Neuronal stem cell (in vitro differentiated cells): Measurements from ENCODE around the gene BFSP1.

Experiments
- DNase-seq: peaks from one replicate; pipeline ENCODE4 v3.0.0-alpha.2; 2013; ENCODE audit warnings: low spot score
- H2AFZ ChIP-seq: one replicate; pipeline ENCODE4 v1.6.1; 2013; ENCODE audit warnings: mild to moderate bottlenecking, low read length, inconsistent platforms
- H2AK5ac ChIP-seq: 2 replicates; pipeline ENCODE4 v1.6.1; 2013; ENCODE audit warnings: low read depth, mild to moderate bottlenecking, inconsistent platforms, low read length, moderate library complexity, mixed read lengths
- H2BK120ac ChIP-seq: 2 replicates; pipeline ENCODE4 v1.6.1; 2013; ENCODE audit warnings: low read depth, mild to moderate bottlenecking, inconsistent platforms, low read length, moderate library complexity, mixed read lengths
- H2BK12ac ChIP-seq: one replicate; pipeline ENCODE4 v1.6.1; 2013; ENCODE audit warnings: low read length, inconsistent platforms
- H2BK15ac ChIP-seq: 2 replicates; pipeline ENCODE4 v1.6.1; 2013; ENCODE audit warnings: mild to moderate bottlenecking, low read length, inconsistent platforms, mixed read lengths
- H2BK5ac ChIP-seq: one replicate; pipeline ENCODE4 v1.6.1; 2013; ENCODE audit warnings: inconsistent platforms, mild to moderate bottlenecking, low read length, moderate library complexity
- H3K14ac ChIP-seq: one replicate; pipeline ENCODE4 v1.6.1; 2013; ENCODE audit warnings: low read length, inconsistent platforms
- H3K18ac ChIP-seq: 2 replicates; pipeline ENCODE4 v1.6.1; 2013; ENCODE audit warnings: low read length, inconsistent platforms
- H3K23ac ChIP-seq: 2 replicates; pipeline ENCODE4 v1.6.1; 2013; ENCODE audit warnings: low read depth, mild to moderate bottlenecking, mixed read lengths, low read length, inconsistent platforms; ENCODE audit not compliant: poor library complexity
- H3K27ac ChIP-seq: replicated peaks from 3 replicates; pipeline ENCODE4 v1.5.1; 2013; ENCODE audit warnings: low read length, inconsistent platforms
- H3K27me3 ChIP-seq, 3 experiments: 2 replicates each; pipeline ENCODE4 v1.6.1; 2013; ENCODE audit warnings: low read length in 3 of 3, mild to moderate bottlenecking in 2 of 3, inconsistent platforms in 1 of 3, low read depth in 1 of 3, mixed read lengths in 1 of 3, moderate library complexity in 1 of 3; ENCODE audit not compliant: control insufficient read depth in 3 of 3, insufficient read depth in 3 of 3
- H3K36me3 ChIP-seq, 2 donors: replicated peaks in 1 of 2; 2 replicates each; pipeline ENCODE4 v1.6.1; 2013; ENCODE audit warnings: low read length in 2 of 2; ENCODE audit not compliant: control insufficient read depth in 2 of 2, insufficient read depth in 2 of 2
- H3K4ac ChIP-seq: 2 replicates; pipeline ENCODE4 v1.6.1; 2013; ENCODE audit warnings: inconsistent platforms, mild to moderate bottlenecking, low read length, moderate library complexity
- H3K4me1 ChIP-seq, 2 donors: 1 replicate in 1 of 2; 2 replicates in 1 of 2; pipeline ENCODE4 v1.6.1; 2013; ENCODE audit warnings: low read length in 2 of 2, low read depth in 1 of 2; ENCODE audit not compliant: control insufficient read depth in 2 of 2, insufficient read depth in 1 of 2
- H3K4me2 ChIP-seq: one replicate; pipeline ENCODE4 v1.6.1; 2013; ENCODE audit warnings: mild to moderate bottlenecking, low read length, inconsistent platforms; ENCODE audit not compliant: insufficient read depth, poor library complexity, severe bottlenecking
- H3K4me3 ChIP-seq, 2 donors: 2 replicates each; pipeline ENCODE4 v1.5.1; 2013; ENCODE audit warnings: low read length in 2 of 2, mild to moderate bottlenecking in 2 of 2, inconsistent platforms in 1 of 2, moderate library complexity in 1 of 2
- H3K79me1 ChIP-seq: one replicate; pipeline ENCODE4 v1.6.1; 2013; ENCODE audit warnings: low read depth, mild to moderate bottlenecking, inconsistent platforms, low read length, moderate library complexity
- H3K9ac ChIP-seq: one replicate; pipeline ENCODE4 v1.6.1; 2013; ENCODE audit warnings: mild to moderate bottlenecking, low read depth, low read length, inconsistent platforms; ENCODE audit not compliant: poor library complexity
- H3K9me3 ChIP-seq, 2 donors: replicated peaks in 1 of 2; 2 replicates each; pipeline versions ENCODE3 to v1.6.1; 2013; ENCODE audit warnings: low read length in 2 of 2, mild to moderate bottlenecking in 2 of 2, inconsistent platforms in 1 of 2, low read depth in 1 of 2, mixed read lengths in 1 of 2, moderate library complexity in 1 of 2; ENCODE audit not compliant: control insufficient read depth in 2 of 2, insufficient read depth in 1 of 2
- H4K8ac ChIP-seq: one replicate; pipeline ENCODE4 v1.6.1; 2013; ENCODE audit warnings: low read depth, mild to moderate bottlenecking, inconsistent platforms, low read length, moderate library complexity
- H4K91ac ChIP-seq: one replicate; pipeline ENCODE4 v1.6.1; 2013; ENCODE audit warnings: low read length, low read depth, mild to moderate bottlenecking, inconsistent platforms; ENCODE audit not compliant: poor library complexity
- WGBS, 2 donors: extraction: QIAGEN DNeasy Blood & Tissue Kit; methylation state at CpG; one replicate each; pipeline ENCODE4 v1.1.7; 2013; ENCODE audit warnings: missing lambda C conversion rate in 2 of 2, mixed read lengths in 1 of 2; ENCODE audit not compliant: insufficient read length in 2 of 2, insufficient replicate concordance in 1 of 2; ENCODE audit errors: extremely low coverage in 2 of 2; 5-methylcytosine and 5-hydroxymethylcytosine counted together

BFSP1 gene

DNA sequence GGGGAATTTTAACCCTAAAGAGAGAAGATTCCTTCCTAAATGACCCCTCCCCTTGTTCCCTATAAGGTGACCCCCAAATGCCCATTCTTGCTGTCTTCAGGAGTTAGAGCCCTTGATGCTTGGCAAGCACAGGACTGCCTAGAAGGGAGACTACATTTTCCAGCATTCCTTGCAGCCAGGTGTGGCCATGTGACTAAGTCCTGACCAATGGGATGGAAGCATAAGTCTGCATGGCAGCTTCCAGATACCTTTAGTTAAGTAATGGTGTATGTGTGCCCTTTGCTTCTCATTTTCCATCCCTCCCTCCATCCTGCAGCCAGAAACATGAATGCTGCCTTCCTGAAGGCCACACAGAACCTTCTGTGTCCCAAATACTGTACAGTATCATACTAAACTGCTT lies 5.5 kb downstream of the BFSP1 start:
- H3K4ac ChIP-seq: no peak overlapping the region
- H3K27ac ChIP-seq: no peak overlapping the region
- no peak overlapping the region for H3K9ac ChIP-seq
- no peak overlapping the region for H2AFZ ChIP-seq
- no peak overlapping the region for H2BK5ac ChIP-seq
- DNase-seq: no peak
- no peaks in the 10 kb centered on the region for H3K79me1 ChIP-seq
- no peak overlapping the region for H3K4me2 ChIP-seq
- peaks cover 2 to 3% of the 10 kb centered on the region in 2 donors for H3K9me3 ChIP-seq
- H3K4me3 ChIP-seq: no peak overlapping the region
- H3K4me1 ChIP-seq: no peaks in the 10 kb centered on the region
- H4K8ac ChIP-seq: no peak overlapping the region
- H2BK15ac ChIP-seq: no peak overlapping the region
- no peak overlapping the region for H2BK120ac ChIP-seq
- no peak overlapping the region for H2BK12ac ChIP-seq
- no peaks in the 10 kb centered on the region for H3K36me3 ChIP-seq
- H3K23ac ChIP-seq: no peak overlapping the region
- H3K18ac ChIP-seq: no peak overlapping the region
- H3K27me3 ChIP-seq: peaks cover 8 to 90% (median 56%) of the 10 kb centered on the region in 3 experiments
- H2AK5ac ChIP-seq: no peak overlapping the region
- H3K14ac ChIP-seq: no peak overlapping the region
- H4K91ac ChIP-seq: no peak overlapping the region

DNA sequence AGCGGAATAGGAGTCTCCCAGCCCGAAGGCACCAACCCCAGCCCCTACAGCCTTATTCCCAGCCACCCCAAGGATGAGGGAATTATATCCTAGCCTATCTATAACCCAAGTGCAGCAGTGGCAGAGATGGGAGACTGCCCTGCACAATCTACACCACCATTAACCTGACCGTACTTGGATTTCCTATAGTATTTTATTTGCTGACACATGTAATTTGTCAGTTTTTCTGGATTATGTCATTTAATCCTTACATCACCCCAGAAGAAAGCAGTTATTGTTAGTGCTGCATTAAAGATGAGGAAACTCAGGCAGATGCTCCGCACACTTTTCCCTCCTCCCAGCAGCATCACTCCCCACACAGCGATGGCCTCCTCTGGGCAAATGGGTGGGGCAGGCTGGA lies 6.0 kb downstream of the BFSP1 start:
- no CpG with 5 or more reads among the region's 5 CpGs for WGBS, 2 donors
- no peak for DNase-seq
- H3K4me3 ChIP-seq: no peak overlapping the region
- H3K4me2 ChIP-seq: no peak overlapping the region
- H2BK5ac ChIP-seq: no peak overlapping the region
- peaks cover 7 to 89% (median 51%) of the 10 kb centered on the region in 3 experiments for H3K27me3 ChIP-seq
- no peak overlapping the region for H3K23ac ChIP-seq
- no peak overlapping the region for H2BK15ac ChIP-seq
- H3K4me1 ChIP-seq: peaks cover 0 to 2% of the 10 kb centered on the region in 2 donors
- no peaks in the 10 kb centered on the region for H3K36me3 ChIP-seq
- no peak overlapping the region for H3K9ac ChIP-seq
- no peaks in the 10 kb centered on the region for H3K79me1 ChIP-seq
- no peak overlapping the region for H2AFZ ChIP-seq
- peaks cover 2 to 3% of the 10 kb centered on the region in 2 donors for H3K9me3 ChIP-seq
- H2AK5ac ChIP-seq: no peak overlapping the region
- H3K27ac ChIP-seq: no peak overlapping the region
- no peak overlapping the region for H3K14ac ChIP-seq
- no peak overlapping the region for H4K8ac ChIP-seq
- H2BK12ac ChIP-seq: no peak overlapping the region
- no peak overlapping the region for H3K4ac ChIP-seq
- H2BK120ac ChIP-seq: no peak overlapping the region
- no peak overlapping the region for H4K91ac ChIP-seq
- H3K18ac ChIP-seq: no peak overlapping the region

DNA sequence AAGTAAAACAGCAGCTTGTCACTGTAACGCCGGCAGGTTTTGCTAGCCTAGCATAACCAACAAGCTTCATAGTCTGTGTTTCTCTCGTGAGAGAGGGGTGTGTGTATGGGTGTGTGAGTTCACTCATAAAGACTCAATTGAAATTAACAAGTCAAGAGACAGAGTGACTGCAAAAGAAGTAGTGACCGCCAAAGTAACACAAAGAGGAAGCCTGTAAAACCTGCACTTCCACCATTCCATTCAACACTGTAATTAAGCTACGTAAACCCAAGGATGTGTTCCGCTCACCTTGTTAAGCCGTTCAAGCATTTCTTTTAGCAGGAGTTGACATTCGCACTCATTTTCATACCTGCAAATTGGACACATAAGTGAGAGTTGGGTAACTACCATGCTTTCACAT lies 6.6 kb downstream of the BFSP1 start:
- peaks cover 0 to 2% of the 10 kb centered on the region in 2 donors for H3K4me1 ChIP-seq
- H3K4me3 ChIP-seq: no peak overlapping the region
- H2BK120ac ChIP-seq: no peak overlapping the region
- no peak overlapping the region for H3K4ac ChIP-seq
- H2BK12ac ChIP-seq: no peak overlapping the region
- H3K18ac ChIP-seq: no peak overlapping the region
- H3K36me3 ChIP-seq: no peaks in the 10 kb centered on the region
- no peak overlapping the region for H3K14ac ChIP-seq
- no peak overlapping the region for H2AK5ac ChIP-seq
- no peak for DNase-seq
- H2BK5ac ChIP-seq: no peak overlapping the region
- no peaks in the 10 kb centered on the region for H3K79me1 ChIP-seq
- no peak overlapping the region for H3K9ac ChIP-seq
- H4K8ac ChIP-seq: no peak overlapping the region
- peaks cover 3 to 85% (median 45%) of the 10 kb centered on the region in 3 experiments for H3K27me3 ChIP-seq
- H3K27ac ChIP-seq: no peak overlapping the region
- no peak overlapping the region for H3K4me2 ChIP-seq
- H3K23ac ChIP-seq: no peak overlapping the region
- no CpG with 5 or more reads among the region's 8 CpGs for WGBS, 2 donors
- no peak overlapping the region for H2BK15ac ChIP-seq
- H3K9me3 ChIP-seq: peaks cover under 1 to 1% of the 10 kb centered on the region in 2 donors
- H2AFZ ChIP-seq: no peak overlapping the region
- H4K91ac ChIP-seq: no peak overlapping the region

DNA sequence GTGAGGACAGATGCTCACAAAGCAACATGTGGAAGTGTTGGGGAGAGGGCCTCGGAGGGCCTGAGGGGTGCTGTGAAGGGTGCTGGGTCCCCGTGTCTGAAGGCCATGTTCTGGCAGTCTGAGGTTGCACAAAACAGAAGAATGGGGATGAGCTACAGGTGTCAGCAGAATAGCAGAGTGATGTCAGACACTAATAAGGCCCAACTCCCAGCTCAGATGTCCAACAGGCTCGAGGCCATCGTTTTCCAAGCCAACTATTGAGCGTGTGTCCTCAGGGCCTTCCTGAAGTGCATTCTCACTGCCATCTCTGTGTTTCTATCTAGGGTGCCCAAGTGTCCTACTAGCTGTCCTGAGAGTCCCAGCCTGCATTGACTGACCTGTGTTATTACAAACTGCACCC lies 7.9 kb downstream of the BFSP1 start:
- Histone ChIP-seq H2BK5ac (no peak overlapping the region), H4K91ac (no peak overlapping the region), H2AK5ac (no peak overlapping the region), H3K14ac (no peak overlapping the region), H2BK12ac (no peak overlapping the region), H3K18ac (peak overlapping the region; percentile 12), H3K9ac (no peak overlapping the region), H3K4me2 (no peak overlapping the region), H2BK120ac (no peak overlapping the region), H3K4ac (no peak overlapping the region), H3K27me3 (peaks cover 0 to 84% (median 34%) of the 10 kb centered on the region in 3 experiments), H3K79me1 (no peaks in the 10 kb centered on the region), H4K8ac (no peak overlapping the region), H3K23ac (no peak overlapping the region), H3K4me3 (no peak overlapping the region), H2BK15ac (no peak overlapping the region), H3K4me1 (peaks cover 0 to 2% of the 10 kb centered on the region in 2 donors), H3K36me3 (no peaks in the 10 kb centered on the region), H3K27ac (no peak overlapping the region), H2AFZ (no peak overlapping the region), H3K9me3 (no peaks in the 10 kb centered on the region)
- no CpG with 5 or more reads among the region's 5 CpGs for WGBS, 2 donors
- DNase-seq: no peak
